GM03348 (cell line): ENCODE data around the gene C1QTNF8.
A peak's percentile ranks its signal among the peaks of the same experiment; 100 is the strongest.

Experiments used
- DNase-seq: peaks from one replicate; pipeline ENCODE4 v3.0.0; 2012; ENCODE audit warnings: low spot score

Gene C1QTNF8

GRCh38 chr16:1127971-1128715 lies 32.1 kb upstream of the C1QTNF8 start:
- DNase-seq = no peak

- DNase-seq = no peak
These were observed 31.1 kb upstream of the C1QTNF8 start for GRCh38 chr16:1127101-1127500.

GRCh38 chr16:1126586-1126985 lies 30.5 kb upstream of the C1QTNF8 start:
- DNase-seq = no peak

GRCh38 chr16:1126044-1126443 lies 30.0 kb upstream of the C1QTNF8 start:
- no peak for DNase-seq

- DNase-seq = peak; percentile 63
These were observed 29.4 kb upstream of the C1QTNF8 start for GRCh38 chr16:1125471-1125870.

- DNase-seq = no peak
These were observed 28.8 kb upstream of the C1QTNF8 start for GRCh38 chr16:1124795-1125194.

- DNase-seq = no peak
These were observed 28.2 kb upstream of the C1QTNF8 start for GRCh38 chr16:1124291-1124690.

- DNase-seq = no peak
These were observed 27.6 kb upstream of the C1QTNF8 start for GRCh38 chr16:1123525-1124230.

GRCh38 chr16:1122398-1122765 lies 26.3 kb upstream of the C1QTNF8 start:
- no peak for DNase-seq

- no peak for DNase-seq
These were observed 25.8 kb upstream of the C1QTNF8 start for GRCh38 chr16:1121601-1122397.

- no peak for DNase-seq
These were observed 25.0 kb upstream of the C1QTNF8 start for GRCh38 chr16:1121009-1121408.

GRCh38 chr16:1120577-1120941 lies 24.5 kb upstream of the C1QTNF8 start:
- DNase-seq = no peak

- DNase-seq = no peak
These were observed 23.9 kb upstream of the C1QTNF8 start for GRCh38 chr16:1119766-1120576.

- DNase-seq = no peak
These were observed 23.1 kb upstream of the C1QTNF8 start for GRCh38 chr16:1119129-1119528.

GRCh38 chr16:1117926-1118325 lies 21.9 kb upstream of the C1QTNF8 start:
- DNase-seq = no peak

- no peak for DNase-seq
These were observed 21.3 kb upstream of the C1QTNF8 start for GRCh38 chr16:1117176-1117900.

- DNase-seq = no peak
These were observed 20.6 kb upstream of the C1QTNF8 start for GRCh38 chr16:1116693-1117077.

GRCh38 chr16:1113889-1114526 lies 18.0 kb upstream of the C1QTNF8 start:
- DNase-seq = no peak

- no peak for DNase-seq
These were observed 17.4 kb upstream of the C1QTNF8 start for GRCh38 chr16:1113489-1113888.

- DNase-seq = no peak
These were observed 16.6 kb upstream of the C1QTNF8 start for GRCh38 chr16:1112506-1113184.
